Astrocyte (in vitro differentiated cells and primary cell): Measurements from ENCODE around the gene LRBA.

ENCODE experiments used
- CTCF ChIP-seq: IDR thresholded peaks from 2 replicates; pipeline ENCODE4 v1.5.1; 2011; ENCODE audit warnings: low read depth, mild to moderate bottlenecking, inconsistent platforms, low read length, moderate library complexity; ENCODE audit not compliant: insufficient read depth
- EZH2 ChIP-seq: IDR thresholded peaks from 2 replicates; pipeline ENCODE4 v1.6.1; 2012; ENCODE audit warnings: mild to moderate bottlenecking, low read length, inconsistent platforms; ENCODE audit not compliant: insufficient read depth

GRCh38 chr4:150822407-150822806 lies 192.7 kb downstream of the LRBA start:
- TF ChIP-seq CTCF: no peak
- no peak for TF ChIP-seq EZH2
